ENCODE data around the gene CASQ2. TPM values are rescaled to one million over a fixed set of nuclear protein-coding genes. Genes with fewer than 3 reads are reported as not detected.
"Not testable (repeated sequence)": the region's sequence is repeated elsewhere in the genome, so short reads cannot be mapped to it uniquely, and the experiment has no call there.

The CASQ2 gene
- total RNA-seq, 1 experiment from 2014 or later: not detected

DNA sequence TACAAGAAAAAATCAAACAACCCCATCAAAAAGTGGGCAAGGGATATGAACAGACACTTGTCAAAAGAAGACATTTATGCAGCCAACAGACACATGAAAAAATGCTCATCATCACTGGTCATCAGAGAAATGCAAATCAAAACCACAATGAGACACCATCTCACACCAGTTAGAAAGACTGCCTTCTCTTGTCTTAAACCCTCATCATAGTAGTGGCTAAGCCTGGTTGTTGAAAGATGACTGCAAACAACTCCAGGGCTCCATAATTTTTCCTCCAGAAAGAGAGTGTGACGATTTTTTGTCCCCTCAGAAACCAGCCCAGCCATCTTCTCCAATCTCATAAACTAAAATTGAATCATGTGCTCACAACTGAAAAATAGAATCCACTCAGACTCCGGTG is 12.1 kb upstream of the CASQ2 start:
- DNase-seq (ENCODE audit: low read depth): not testable (repeated sequence)

DNA sequence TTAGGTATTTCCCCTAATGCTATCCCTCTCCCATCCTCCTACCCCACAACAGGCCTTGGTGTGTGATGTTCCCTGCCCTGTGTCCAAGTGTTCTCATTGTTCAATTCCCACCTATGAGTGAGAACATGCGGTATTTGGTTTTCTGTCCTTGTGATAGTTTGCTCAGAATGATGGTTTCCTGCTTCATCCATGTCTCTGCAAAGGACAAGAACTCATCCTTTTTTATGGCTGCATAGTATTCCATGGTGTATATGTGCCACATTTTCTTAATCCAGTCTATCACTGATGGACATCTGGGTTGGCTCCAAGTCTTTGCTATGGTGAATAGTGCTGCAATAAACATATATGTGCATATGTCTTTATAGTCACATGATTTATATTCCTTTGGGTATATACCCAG is 10.6 kb upstream of the CASQ2 start:
- not testable (repeated sequence) for DNase-seq (ENCODE audit: low read depth)

DNA sequence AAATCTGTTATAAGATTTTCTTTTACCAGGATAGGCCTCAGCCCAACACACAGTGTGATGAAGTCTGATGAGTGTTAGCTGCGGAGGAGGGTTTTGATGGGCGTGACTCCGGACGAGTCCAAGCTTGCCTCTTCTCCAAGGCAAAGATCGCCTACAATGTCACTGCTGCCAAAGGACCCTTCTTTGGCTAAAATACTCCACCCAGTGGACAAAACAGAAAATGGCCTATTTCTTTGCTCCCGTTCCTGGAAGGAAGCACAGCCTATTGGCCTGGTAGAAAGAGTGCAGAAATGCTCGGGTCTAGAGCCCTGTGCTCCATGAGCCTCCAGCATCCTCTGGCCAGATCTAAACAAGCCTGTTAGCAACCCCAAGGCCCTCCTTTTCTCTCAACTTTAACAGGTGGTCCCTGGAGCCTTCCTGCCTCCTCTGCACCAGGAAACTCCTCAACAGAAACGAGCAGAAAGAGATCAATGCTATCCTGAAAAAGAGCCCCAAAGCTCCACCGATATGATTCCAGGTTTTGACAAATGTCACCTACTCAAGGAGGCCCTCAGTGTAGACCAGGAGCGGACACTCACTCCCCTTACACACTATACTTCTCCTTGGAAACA is 3.4 kb upstream of the CASQ2 start:
- DNase-seq (ENCODE audit: low read depth): peak; percentile 77

DNA sequence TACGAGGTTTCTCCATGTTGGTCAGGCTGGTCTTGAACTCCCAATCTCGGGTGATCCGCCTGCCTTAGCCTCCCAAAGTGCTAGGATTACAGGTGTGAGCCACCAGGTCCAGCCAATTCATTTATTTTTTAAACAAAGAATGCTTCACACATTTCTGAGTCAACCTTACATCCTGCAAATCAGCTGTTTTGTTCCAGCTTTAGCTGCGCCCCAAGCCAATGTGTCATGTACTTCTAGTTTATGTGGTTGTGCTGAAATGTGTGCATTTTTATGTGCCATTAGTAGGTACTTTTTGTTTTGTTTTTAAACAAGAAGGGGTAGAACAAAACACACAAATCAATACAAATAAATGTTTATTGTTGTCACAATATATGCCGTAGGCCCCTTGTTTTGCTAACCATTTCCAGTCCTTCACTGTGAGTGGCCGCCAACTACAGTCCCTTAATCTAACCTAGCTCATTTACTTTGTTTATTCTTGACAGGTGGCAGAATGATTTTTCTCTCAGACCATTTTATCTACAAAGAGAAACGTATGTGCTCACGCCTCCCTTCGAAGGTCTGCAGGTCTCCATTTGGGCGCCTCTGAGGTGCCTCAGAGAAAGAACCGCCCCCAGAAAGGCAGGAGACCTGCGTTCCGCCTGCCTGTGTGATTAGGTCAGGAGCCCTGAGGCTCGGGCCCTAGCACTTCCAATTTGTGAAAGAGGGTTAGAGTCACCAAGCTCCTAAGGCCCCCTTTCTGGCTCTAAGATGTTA is 2.8 kb upstream of the CASQ2 start:
- no peak for DNase-seq (ENCODE audit: low read depth)

DNA sequence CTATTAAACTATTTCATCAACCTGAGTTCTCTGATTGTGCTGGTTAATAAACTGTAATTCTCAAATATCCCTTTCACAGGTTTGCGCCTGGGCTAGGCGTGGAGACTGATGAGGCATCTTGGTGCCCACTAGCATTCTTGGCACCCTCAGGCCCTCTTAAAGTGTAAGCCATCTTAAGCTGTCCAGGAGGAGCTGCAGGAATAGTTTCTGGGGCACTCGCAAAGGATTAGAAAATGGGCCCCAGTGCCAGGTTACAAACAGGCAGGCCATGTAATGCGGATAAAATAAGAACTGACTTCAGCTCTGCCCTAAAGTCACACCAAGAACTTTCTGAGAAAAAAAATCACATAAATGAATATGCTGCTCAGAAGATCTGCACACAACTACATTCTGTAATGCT is 1.1 kb downstream of the CASQ2 start:
- no peak for DNase-seq (ENCODE audit: low read depth)

DNA sequence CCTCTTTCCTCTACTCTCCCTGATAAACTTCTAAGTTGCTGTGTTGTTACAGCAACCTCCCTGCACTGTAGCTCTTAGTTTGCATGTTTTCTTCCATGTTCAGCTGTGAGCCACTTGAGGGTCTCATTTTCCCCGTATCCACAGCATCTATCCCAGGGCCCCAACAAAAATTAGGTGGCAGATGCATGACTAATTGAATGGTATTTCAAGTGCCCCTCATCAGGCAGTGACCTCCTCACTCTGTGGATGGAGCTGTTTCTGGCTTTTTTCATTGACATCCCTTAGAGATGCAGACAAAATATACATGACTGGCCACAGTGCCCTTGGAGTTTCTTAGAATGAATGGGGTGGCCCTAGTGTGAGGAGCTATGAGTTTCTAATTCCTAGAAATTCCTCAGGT is 3.4 kb downstream of the CASQ2 start:
- no peak for DNase-seq (ENCODE audit: low read depth)

DNA sequence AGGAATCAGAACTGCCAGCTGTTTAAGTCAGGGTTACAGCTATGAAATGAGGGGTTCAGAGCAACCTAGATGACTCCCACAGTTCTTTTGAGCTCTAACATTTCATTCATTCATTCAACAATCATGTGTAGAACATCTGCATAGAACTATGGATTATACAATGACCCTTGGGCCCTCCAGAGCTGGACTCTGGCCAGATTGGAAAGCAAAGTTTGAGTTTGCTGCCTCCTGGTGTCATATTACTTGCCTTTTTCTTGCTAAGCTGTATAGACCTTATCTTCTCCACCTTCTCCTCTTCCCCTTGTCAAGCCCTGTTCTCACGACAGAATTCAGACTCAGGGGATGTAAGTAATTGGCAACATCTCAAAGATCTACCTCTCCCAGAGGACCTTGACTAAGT is 4.0 kb downstream of the CASQ2 start:
- peak; percentile 31 for DNase-seq (ENCODE audit: low read depth)

DNA sequence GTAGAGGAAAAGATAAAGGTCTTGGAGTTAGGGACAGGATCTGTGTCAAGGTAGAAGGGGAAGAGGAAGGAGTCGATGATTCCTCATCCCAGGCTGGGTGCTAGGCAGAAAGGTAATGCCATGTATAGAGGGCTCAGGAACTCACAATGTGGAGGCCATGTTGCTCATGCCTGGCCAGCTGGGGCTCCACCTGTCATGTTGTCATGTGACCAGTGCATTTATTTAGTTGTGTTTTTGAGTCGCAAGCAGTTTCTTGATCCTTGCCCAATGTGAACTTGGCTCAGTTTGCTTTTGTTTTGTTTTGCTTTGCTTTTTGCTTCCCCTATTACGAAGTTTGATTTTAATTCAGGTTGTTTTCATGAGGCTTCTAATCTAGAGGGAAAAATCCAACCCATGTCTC is 5.7 kb downstream of the CASQ2 start:
- DNase-seq (ENCODE audit: low read depth): no peak

DNA sequence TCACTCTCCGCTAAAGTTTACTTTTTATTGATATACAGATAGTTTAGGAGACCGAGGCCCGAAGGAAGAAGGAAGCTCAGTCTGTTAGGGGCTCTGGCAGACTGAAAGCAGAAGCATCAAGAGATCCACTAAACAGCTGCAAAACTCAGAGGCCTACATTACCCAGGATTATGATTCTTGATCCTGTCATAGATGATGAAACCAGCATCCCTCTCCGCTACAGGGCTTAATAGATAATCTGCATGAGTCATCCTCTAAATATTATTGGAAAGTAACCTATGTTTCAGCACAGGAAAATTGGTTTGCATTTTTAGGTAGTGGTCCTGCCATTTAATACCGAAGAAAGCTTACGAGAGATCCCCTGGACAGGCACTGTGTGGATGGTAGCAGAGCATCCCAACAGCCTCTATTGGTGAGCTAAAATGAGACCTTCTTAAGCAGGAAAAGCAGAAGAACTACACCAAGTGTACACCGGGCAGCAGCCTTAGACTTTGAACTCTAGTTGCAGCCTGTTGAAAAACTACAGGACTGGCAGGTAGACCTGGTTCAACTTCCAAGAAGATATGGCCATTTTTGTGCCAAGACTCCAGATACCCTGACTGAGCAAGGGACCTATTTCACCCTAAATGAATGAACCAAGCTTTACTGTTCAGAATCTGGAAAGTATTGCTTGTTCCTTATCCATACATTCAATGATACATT is 6.8 kb downstream of the CASQ2 start:
- DNase-seq (ENCODE audit: low read depth): no peak

DNA sequence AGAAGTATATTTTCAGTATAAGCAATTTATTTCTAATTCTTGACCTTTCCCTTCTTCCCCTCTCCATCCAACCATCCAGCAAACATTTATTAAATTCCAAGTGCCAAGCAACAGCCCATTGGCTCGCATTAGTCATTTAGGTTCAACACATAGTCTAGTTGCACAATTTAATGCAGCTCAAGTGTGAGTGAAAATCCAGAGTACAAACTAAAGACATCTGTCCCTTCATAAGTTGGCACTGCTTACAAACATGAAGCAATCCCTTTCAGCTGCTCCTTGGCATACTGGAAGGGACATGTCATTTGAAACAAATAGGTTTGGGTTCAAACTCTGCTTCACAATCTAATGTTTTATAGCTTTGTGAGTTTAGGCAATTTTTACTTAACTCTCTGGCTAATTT is 10.7 kb downstream of the CASQ2 start:
- no peak for DNase-seq (ENCODE audit: low read depth)

DNA sequence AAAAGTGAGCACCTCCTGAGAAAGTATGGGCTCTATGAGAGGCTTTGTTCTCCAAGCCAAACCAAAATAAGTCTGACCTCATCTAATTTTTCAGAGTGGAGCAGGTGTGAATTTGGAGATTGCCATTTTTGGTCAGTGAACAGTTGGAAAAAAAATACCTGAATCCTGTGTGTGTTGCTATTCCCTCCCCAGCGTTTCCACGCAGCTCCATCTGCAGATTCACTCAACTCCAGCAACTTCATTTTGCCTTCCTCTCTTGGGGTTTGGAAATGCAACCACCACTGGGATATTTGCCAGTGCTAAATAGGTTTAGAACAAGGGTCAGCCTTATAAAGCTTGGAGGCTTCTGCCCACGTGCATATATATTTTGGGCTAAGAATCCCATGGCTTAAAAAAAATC is 11.2 kb downstream of the CASQ2 start:
- DNase-seq (ENCODE audit: low read depth): no peak

DNA sequence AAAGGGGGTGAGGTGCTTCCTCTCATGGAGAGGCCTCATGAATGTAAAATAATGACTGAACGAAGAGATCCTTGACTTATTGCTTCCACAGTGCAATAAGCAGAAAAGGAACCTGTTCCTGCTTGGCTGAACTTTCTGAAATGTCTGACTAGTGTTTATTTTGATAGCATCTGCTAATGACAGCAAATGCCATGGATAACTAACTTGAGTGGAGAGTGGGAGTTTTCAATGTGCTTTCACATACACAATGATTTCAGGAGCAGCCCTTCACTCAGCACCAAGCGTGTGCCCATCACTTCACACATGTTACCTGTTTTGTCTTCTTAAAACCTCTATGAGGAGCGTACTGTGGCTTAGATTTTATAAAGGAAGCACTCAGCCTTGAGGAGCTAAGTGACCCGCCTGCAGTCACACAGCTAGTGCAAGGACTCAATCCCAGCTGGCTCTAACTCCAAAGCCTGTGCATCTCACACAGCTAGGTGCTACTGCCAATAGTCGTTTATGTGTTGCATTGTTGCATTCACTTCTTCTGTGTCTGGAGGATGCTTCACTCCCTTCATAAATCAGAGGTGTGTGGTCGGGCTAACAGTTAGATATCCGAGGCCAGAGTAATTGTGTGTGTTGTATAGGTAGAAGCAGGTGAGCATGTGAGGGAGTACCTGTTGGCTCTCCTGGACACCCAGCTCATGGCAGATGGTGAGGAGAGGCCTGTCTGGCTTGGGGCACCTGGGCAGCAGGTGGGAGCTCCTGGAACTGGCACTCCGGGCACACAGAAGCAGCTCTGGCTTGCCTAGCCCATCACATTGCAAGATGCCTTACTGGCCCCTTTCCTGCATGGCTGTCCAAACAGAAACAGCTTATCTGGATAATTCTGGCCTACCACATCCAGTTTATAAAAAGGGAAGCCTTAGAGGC is 12.8 kb downstream of the CASQ2 start:
- no peak for DNase-seq (ENCODE audit: low read depth)

DNA sequence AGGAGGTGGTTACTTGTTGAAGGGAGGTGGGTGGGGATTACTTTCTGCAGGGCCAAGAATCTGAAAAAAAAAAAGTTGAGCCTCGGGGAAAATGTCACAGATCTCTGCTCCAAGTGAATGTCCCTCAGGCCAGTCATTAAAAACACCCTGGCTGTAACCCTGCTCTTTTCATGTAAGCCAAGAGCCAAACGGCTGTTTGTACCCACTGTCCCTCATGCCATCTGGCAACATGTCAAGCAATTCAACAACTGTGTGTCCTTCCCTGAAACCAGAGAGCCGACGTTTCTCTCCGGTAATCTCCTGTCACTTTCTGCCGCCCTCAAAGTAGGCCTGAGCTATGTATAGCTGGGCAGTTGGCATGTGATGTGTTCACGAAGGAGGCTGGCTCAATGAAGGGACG is 14.7 kb downstream of the CASQ2 start:
- no peak for DNase-seq (ENCODE audit: low read depth)

DNA sequence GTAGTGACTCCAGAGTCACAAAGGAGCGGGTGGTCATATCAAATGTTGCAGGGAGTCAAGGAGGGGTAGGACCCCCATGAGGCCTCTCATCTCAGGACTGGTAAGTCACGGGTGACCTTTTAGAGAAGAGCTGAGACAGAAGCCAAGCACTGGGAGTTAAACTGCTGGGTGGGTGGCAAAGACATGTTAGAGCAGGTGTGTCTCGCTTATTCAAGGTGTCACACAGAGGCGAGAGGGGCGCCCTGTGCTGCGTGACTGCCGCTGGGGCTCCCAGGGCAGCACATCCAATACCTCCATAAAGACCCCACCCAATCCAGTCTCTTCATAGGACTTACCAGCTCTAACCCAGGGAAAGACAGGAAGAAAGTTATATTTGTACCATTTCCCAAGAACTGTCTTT is 15.2 kb downstream of the CASQ2 start:
- DNase-seq (ENCODE audit: low read depth): no peak

DNA sequence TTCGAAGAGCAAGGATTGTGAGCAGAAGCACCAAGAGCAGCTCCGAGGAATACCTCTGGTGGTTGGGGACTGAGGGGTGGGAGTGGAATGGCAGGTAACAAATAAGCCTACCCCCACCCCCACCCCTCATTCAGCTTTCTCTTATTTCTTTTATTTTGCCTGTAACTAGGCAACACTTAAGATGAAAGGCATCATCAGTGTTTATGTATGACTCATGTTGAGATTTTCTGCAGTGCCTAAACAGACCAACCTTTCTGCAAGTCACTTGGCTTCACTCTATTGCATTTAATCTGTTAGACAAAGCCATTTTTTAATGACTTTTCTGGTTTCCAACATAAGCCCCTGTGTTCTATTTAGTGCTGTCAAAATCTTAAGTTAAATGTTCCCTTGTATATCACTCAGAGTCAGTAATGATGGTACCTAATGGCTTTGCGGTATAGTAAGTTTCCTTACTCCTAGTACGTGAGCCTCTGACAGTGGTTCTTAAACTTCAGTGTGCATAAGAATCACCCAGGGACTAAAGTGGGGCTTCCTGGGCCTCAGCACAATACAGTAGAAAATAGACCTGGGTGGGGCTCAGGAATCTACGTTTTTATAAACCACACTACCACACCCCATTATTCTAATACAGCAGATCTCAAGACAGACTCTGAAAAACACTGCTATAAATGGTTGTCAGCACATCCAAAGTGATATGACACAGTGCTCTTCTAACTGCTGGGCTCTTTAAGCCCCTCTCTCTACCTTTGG is 19.9 kb downstream of the CASQ2 start:
- peak; percentile 73 for DNase-seq (ENCODE audit: low read depth)

DNA sequence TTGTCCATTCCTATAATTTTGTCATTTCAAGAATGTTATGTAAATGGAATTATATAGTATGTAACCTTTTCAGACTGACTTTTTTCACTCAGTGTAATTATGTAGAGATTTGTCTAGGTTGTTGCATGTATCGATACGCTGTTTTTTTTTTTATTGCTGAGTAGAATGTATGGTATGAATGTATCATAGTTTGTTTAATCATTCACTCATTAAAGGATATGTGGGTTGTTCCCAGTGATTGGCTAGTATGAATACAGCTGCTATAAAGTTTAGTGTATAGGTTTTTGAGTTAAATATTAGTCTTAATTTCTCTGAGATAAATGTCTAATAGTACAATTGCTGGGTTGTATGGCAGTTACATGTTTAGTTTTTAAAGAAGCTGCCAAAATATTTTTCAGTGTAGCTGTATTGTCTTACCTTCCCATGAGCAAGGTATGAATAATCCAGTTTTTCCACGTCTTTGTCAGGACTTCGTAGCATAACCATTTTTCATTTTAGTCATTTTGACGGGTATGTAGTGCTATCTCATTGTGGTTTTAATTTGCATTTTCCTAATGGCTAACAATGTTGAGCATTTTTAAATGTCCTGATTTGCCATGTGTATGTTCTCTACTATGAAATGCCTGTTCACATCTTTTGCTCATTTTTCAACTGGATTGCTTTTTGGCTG is 22.4 kb downstream of the CASQ2 start:
- DNase-seq (ENCODE audit: low read depth): peak; percentile 22

DNA sequence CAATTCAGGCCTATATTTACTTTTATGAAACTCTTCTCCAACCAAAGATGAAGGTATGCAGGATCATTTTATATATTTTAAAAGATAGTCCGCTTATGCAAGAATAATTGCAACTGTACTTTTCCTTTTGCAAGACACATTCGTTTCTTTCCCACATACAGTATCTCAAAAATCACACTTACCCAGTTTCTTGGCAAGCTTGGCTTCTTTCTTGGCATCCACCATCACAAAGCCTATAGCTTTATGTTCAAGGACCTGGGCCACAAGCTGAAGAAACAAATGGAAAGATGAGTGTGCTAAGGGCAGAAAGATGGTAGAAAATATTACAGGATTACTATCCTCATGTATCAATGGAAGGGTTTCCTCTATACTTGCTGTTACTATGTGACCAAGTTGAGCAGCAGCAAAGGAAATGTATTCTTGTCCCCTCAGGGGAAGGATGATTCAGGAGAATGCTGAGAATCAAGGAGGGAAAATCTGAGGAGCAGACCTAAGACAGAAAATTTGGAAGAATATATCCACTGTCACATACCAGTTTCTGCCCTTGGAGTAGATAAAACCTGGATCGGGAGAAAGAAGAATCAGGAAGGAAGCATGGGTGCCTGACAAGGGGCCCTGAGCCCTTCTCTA is 23.8 kb downstream of the CASQ2 start:
- DNase-seq (ENCODE audit: low read depth): no peak

DNA sequence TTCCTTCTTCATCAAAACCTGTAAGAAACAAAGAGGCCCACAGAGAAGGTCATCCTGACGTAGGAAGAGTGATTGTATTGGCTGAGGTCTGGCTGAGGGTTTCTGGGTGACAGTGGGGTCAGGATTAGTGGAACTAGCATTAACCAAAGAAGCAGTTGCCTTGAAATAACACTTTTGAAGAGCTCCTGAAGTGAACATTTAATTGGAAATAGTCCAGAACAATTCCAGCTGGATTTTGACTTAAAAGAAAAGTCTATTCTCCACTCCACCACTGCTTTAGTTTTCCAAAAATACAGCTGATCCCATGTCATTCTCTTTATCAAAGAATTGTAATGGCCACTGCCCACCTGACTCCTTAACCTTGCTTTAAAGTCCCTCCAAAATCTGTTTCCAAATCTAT is 27.7 kb downstream of the CASQ2 start:
- no peak for DNase-seq (ENCODE audit: low read depth)

DNA sequence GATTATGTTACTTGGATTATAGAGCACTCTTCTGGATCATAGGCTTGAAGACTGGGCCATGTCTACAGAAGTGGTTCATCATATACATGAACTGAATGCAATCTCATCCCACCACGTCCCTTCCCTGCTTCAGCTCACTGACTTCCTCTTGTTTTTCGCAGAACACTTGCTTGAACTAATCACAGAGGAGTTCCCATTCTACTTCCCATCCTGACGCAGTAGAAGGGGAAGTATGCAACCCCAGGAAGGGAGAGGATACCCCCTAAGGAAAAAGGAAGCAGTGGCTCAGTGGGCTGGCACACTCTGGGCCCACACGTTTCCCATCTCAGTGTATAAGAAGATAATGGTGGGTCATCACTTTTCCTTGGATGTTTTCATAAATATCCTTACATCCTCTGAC is 36.2 kb downstream of the CASQ2 start:
- no peak for DNase-seq (ENCODE audit: low read depth)

DNA sequence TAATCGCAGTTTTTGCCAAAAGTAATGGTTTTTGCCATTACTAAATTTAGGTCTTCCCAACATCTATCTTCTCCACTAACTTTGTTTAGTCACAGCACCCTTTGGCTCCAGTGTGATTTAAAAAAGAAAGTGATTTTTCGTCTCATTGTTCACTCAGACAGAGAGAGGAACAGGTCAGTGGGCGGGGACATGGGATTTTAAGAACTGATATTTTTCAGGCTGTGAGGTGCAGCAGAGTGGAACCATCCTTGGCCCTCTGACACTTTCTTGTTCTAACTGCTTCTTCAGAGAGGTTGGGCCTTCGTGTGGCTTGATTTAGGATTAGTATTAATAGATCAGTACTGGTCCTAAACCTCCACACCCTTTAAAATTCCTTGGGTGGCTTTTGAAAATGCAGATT is 38.8 kb downstream of the CASQ2 start:
- no peak for DNase-seq (ENCODE audit: low read depth)
